Right cardiac atrium (tissue), 5 donors: Measurements from ENCODE around the gene PHF21A. TPM values are rescaled to one million over a fixed set of nuclear protein-coding genes. Genes with fewer than 3 reads are reported as not detected.
A peak's percentile ranks its signal among the peaks of the same experiment; 100 is the strongest.
"Not testable (repeated sequence)": the region's sequence is repeated elsewhere in the genome, so short reads cannot be mapped to it uniquely, and the experiment has no call there.

Experiments used
- ATAC-seq, 2 donors: fragments of 200-7000 bp; cut with Tn5 transposase; one replicate each; pipeline versions ENCODE4 v1.8.0 to v1.9.1; 2020; ENCODE audit warnings: moderate library complexity in 2 of 2, mild to moderate bottlenecking in 1 of 2
- DNase-seq, 3 donors: peaks; one replicate each; pipeline ENCODE4 v3.0.0-alpha.2; 2020
- H3K27ac ChIP-seq: one replicate; pipeline ENCODE4 v1.5.1; 2013; ENCODE audit warnings: mild to moderate bottlenecking, low read length, control low read depth, moderate library complexity
- H3K27me3 ChIP-seq: one replicate; pipeline ENCODE4 v1.6.1; 2013; ENCODE audit not compliant: control insufficient read depth, insufficient read depth
- H3K4me1 ChIP-seq: one replicate; pipeline ENCODE4 v1.6.1; 2013; ENCODE audit warnings: low read length; ENCODE audit not compliant: control insufficient read depth, insufficient read depth
- H3K4me3 ChIP-seq: one replicate; pipeline ENCODE4 v1.5.1; 2013; ENCODE audit warnings: low read length, control low read depth
- H3K9me3 ChIP-seq: one replicate; pipeline ENCODE4 v1.6.1; 2013; ENCODE audit warnings: low read length; ENCODE audit not compliant: control insufficient read depth
- WGBS: extraction: QIAGEN DNeasy Blood & Tissue Kit; methylation state at CpG from one replicate; pipeline ENCODE4 v1.1.7; 2013; 5-methylcytosine and 5-hydroxymethylcytosine counted together
- intact Hi-C, 4 donors: fragments of 100-400 bp; cut with DNase I; formaldehyde crosslinking; loops; one replicate each; pipeline versions ENCODE4 v1.11.0 to v1.14.0; 2022 to 2023
- polyA plus RNA-seq: library from polyadenylated mRNA; stranded (reverse); fragments of 200-250 nt; gene quantifications from one replicate; pipeline ENCODE4 v1.2.3, GENCODE V29; 2013
- total RNA-seq, 4 donors: library from RNA; stranded (reverse); fragmentation: NEBNext Ultra II Directional; extraction: Animal tissue kit (Norgen Biotek cat#: 25700); gene quantifications; one replicate each; pipeline ENCODE4 v1.2.1, GENCODE V29; 2021
- donor health status: healthy with polysubstance abuse.
- donor health status: DM: no; HTN: yes; CAD: no.
- donor health status: DM: no; HTN: no; CAD: no.
- donor health status: DM: no; HTN: yes; CAD: no; lungs with severe emphysema.
- donor health status: DM: yes; HTN: yes; CAD: no.

The PHF21A gene
- total and polyA plus RNA-seq, 5 donors = 23.6 to 57.3 (median 51.7) TPM

GRCh38 chr11:45909594-45910475 is 211.4 kb downstream of the PHF21A start:
- Histone ChIP-seq H3K4me1 (no peaks in the 10 kb centered on the region), H3K9me3 (no peaks in the 10 kb centered on the region), H3K4me3 (no peak overlapping the region), H3K27ac (no peak overlapping the region), H3K27me3 (no peaks in the 10 kb centered on the region)
- intact Hi-C loops = no loop called here
- WGBS = 91% methylated on average over 32 of the region's 32 CpGs
- DNase-seq (no peak), ATAC-seq (no peak)

GRCh38 chr11:45907911-45908370 is 213.3 kb downstream of the PHF21A start:
- Histone ChIP-seq H3K4me3 (no peak overlapping the region), H3K4me1 (no peaks in the 10 kb centered on the region), H3K9me3 (no peaks in the 10 kb centered on the region), H3K27me3 (no peaks in the 10 kb centered on the region), H3K27ac (no peak overlapping the region)
- intact Hi-C loops = no loop called here
- peak in 1 of 2 donors; percentile 4 for ATAC-seq
- peak in 2 of 3 donors; percentile 53 to 70 for DNase-seq
- 67% methylated on average over 8 of the region's 8 CpGs for WGBS

- intact Hi-C loops = no loop called here
- Histone ChIP-seq H3K27ac (no peak within 1 kb of the TSS), H3K9me3 (no peaks in the 10 kb centered on the region), H3K4me3 (no peak within 1 kb of the TSS), H3K27me3 (no peaks in the 10 kb centered on the region), H3K4me1 (no peaks in the 10 kb centered on the region)
- 70% methylated on average over 18 of the region's 18 CpGs for WGBS
- DNase-seq (no peak), ATAC-seq (peak in 1 of 2 donors; percentile 4)
Observed at GRCh38 chr11:45906965-45907611, 214.2 kb downstream of the PHF21A start, which contains the start of gene FREY1. FREY1 (minus strand) TSS chr11:45907271; CDS start chr11:45907245, 26 bp downstream.

- DNase-seq (no peak), ATAC-seq (peak in 1 of 2 donors; percentile 3)
- Histone ChIP-seq H3K27me3 (no peaks in the 10 kb centered on the region), H3K27ac (no peak overlapping the region), H3K9me3 (no peaks in the 10 kb centered on the region), H3K4me3 (no peak overlapping the region), H3K4me1 (peaks cover under 1% of the 10 kb centered on the region)
- WGBS = 66% methylated on average over 19 of the region's 19 CpGs
- intact Hi-C loops = no loop called here
Observed at GRCh38 chr11:45906096-45906682, 215.1 kb downstream of the PHF21A start.

- H3K27ac ChIP-seq, H3K9me3 ChIP-seq, intact Hi-C loops: not testable (repeated sequence)
Observed at GRCh38 chr11:45905576-45905975, 215.7 kb downstream of the PHF21A start.

GRCh38 chr11:45905095-45905494 is 216.2 kb downstream of the PHF21A start:
- no peak overlapping the region for H3K27ac ChIP-seq
- no peak for ATAC-seq
- DNase-seq = no peak
- H3K4me1 ChIP-seq = peaks cover 4% of the 10 kb centered on the region
- H3K27me3 ChIP-seq = no peaks in the 10 kb centered on the region
- H3K4me3 ChIP-seq = no peak overlapping the region
- WGBS = 92% methylated on average over 19 of the region's 19 CpGs
- intact Hi-C loops = no loop called here
- no peaks in the 10 kb centered on the region for H3K9me3 ChIP-seq

More at GRCh38 chr11:45905576-45905975, 215.7 kb downstream of the PHF21A start:
- not testable (repeated sequence) for H3K4me1 ChIP-seq, H3K4me3 ChIP-seq, H3K27me3 ChIP-seq, ATAC-seq, DNase-seq
- 78% methylated on average over 6 of the region's 6 CpGs for WGBS

- Histone ChIP-seq H3K4me1 (peaks cover 4% of the 10 kb centered on the region), H3K4me3 (no peak overlapping the region), H3K27ac (no peak overlapping the region), H3K9me3 (no peaks in the 10 kb centered on the region), H3K27me3 (no peaks in the 10 kb centered on the region)
- intact Hi-C loops = no loop called here
- no peak for ATAC-seq
- no peak for DNase-seq
- 79% methylated on average over 15 of the region's 15 CpGs for WGBS
Observed at GRCh38 chr11:45904309-45904915, 216.8 kb downstream of the PHF21A start.

GRCh38 chr11:45902452-45903380 is 218.5 kb downstream of the PHF21A start:
- 91% methylated on average over 56 of the region's 56 CpGs for WGBS
- Histone ChIP-seq H3K9me3 (no peaks in the 10 kb centered on the region), H3K4me1 (peaks cover 7% of the 10 kb centered on the region), H3K27ac (no peak overlapping the region), H3K4me3 (no peak overlapping the region), H3K27me3 (no peaks in the 10 kb centered on the region)
- DNase-seq (peak in 2 of 3 donors; percentile 40 to 64), ATAC-seq (no peak)
- intact Hi-C loops = no loop called here

- 71% methylated on average over 6 of the region's 6 CpGs for WGBS
- Histone ChIP-seq H3K9me3 (no peaks in the 10 kb centered on the region), H3K4me1 (peaks cover 7% of the 10 kb centered on the region), H3K27me3 (no peaks in the 10 kb centered on the region), H3K27ac (no peak overlapping the region), H3K4me3 (no peak overlapping the region)
- intact Hi-C loops = no loop called here
- peak in 1 of 3 donors; percentile 49 for DNase-seq
- no peak for ATAC-seq
Observed at GRCh38 chr11:45901626-45902025, 219.6 kb downstream of the PHF21A start.
